ENCODE measurements around the gene TMIGD2.

TMIGD2 gene

GRCh38 chr19:4298810-4299550, 3.2 kb downstream of the TMIGD2 start:
- H3K9me2 ChIP-seq (replicated peaks; ENCODE audit: control insufficient read depth, low read length) = no peaks in the 10 kb centered on the region
- no peaks in the 10 kb centered on the region for H4K20me1 ChIP-seq (ENCODE audit: control insufficient read depth, insufficient read depth, low read depth, low read length)
- TF ChIP-seq, protein P1, sequence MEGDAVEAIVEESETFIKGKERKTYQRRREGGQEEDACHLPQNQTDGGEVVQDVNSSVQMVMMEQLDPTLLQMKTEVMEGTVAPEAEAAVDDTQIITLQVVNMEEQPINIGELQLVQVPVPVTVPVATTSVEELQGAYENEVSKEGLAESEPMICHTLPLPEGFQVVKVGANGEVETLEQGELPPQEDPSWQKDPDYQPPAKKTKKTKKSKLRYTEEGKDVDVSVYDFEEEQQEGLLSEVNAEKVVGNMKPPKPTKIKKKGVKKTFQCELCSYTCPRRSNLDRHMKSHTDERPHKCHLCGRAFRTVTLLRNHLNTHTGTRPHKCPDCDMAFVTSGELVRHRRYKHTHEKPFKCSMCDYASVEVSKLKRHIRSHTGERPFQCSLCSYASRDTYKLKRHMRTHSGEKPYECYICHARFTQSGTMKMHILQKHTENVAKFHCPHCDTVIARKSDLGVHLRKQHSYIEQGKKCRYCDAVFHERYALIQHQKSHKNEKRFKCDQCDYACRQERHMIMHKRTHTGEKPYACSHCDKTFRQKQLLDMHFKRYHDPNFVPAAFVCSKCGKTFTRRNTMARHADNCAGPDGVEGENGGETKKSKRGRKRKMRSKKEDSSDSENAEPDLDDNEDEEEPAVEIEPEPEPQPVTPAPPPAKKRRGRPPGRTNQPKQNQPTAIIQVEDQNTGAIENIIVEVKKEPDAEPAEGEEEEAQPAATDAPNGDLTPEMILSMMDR (IDR thresholded peaks at IDR 0.05; ENCODE audit: low read depth, low read length, poor library complexity, severe bottlenecking) = no peak
- TF ChIP-seq EZH2phosphoT487 (IDR thresholded peaks at IDR 0.05; ENCODE audit: borderline replicate concordance, low read length) = no peak
- no peak overlapping the region for H3K27ac ChIP-seq (ENCODE audit: low read depth, low read length)
- H3K4me2 ChIP-seq (ENCODE audit: low read length) = no peak overlapping the region
- H3K36me3 ChIP-seq (ENCODE audit: control insufficient read depth, low read length) = no peaks in the 10 kb centered on the region
- H3K4me1 ChIP-seq (ENCODE audit: control insufficient read depth, low read length) = peaks cover 4% of the 10 kb centered on the region; the same call in 1 of the 2 replicates
- H3K9me3 ChIP-seq (ENCODE audit: control insufficient read depth, insufficient read depth, low read length) = no peaks in the 10 kb centered on the region
- H3K27me3 ChIP-seq (ENCODE audit: control insufficient read depth, low read length) = no peaks in the 10 kb centered on the region
- H3F3A ChIP-seq (ENCODE audit: control insufficient read depth, insufficient read depth) = no peaks in the 10 kb centered on the region
- H3K79me2 ChIP-seq (ENCODE audit: control insufficient read depth, low read length) = no peaks in the 10 kb centered on the region
- no peak overlapping the region for H3K4me3 ChIP-seq (ENCODE audit: low read length)

DNA sequence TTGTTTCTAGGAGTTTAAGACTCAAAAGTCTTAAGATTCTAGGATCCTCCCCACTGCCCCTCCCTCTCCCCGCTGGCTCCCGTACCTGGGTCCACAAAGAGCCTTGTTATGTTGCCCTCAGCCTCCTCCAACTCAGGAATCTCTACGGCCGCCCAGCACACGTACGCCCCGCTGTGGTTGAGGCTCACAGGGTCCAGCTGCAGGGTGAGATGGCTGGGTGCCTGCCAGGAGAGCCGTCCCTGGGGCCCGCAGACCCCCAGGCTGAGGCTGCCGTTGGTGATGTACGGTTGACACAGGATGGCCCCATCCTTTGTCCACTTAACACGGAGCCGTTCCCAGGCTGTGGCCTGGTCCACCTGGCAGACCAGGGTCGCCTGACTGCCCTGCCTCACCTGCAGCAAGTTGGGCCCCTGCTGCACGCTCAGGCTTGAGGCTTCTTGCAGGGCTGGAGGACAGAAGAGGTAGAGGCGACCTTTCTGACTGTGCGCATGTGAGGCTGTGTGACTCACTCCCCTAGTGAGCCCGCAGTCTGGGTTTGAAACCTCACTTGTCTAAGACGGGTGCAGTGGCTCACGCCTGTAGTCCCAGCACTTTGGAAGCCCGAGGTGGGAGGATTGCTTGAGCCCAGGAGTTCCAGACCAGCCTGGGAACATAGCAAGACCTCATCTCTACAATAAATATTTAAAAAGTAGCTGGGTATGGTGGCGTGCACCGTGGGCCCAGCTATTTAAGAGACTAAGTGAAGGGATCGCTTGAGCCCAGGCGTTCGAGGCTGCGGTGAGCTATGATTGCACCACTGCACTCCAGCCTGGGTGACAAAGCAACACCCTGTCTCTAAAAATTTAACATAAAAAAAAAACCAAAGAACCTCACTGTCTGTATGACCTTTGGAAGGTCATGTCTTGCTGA, 4.0 kb downstream of the TMIGD2 start:
- Histone ChIP-seq H3K4me3 (ENCODE audit: low read length) (no peak overlapping the region), H3K36me3 (ENCODE audit: control insufficient read depth, low read length) (no peaks in the 10 kb centered on the region), H4K20me1 (ENCODE audit: control insufficient read depth, insufficient read depth, low read depth, low read length) (no peaks in the 10 kb centered on the region), H3K9me3 (ENCODE audit: control insufficient read depth, insufficient read depth, low read length) (no peaks in the 10 kb centered on the region), H3K4me1 (ENCODE audit: control insufficient read depth, low read length) (peaks cover 4% of the 10 kb centered on the region; the same call in 1 of the 2 replicates), H3K9me2 (replicated peaks; ENCODE audit: control insufficient read depth, low read length) (no peaks in the 10 kb centered on the region), H3K4me2 (ENCODE audit: low read length) (no peak overlapping the region), H3K27me3 (ENCODE audit: control insufficient read depth, low read length) (no peaks in the 10 kb centered on the region), H3K79me2 (ENCODE audit: control insufficient read depth, low read length) (no peaks in the 10 kb centered on the region), H3F3A (ENCODE audit: control insufficient read depth, insufficient read depth) (no peaks in the 10 kb centered on the region), H3K27ac (ENCODE audit: low read depth, low read length) (no peak overlapping the region)
- TF ChIP-seq, protein P1 (IDR thresholded peaks at IDR 0.05; ENCODE audit: low read depth, low read length, poor library complexity, severe bottlenecking) = no peak
- TF ChIP-seq EZH2phosphoT487 (IDR thresholded peaks at IDR 0.05; ENCODE audit: borderline replicate concordance, low read length) = no peak

GRCh38 chr19:4295972-4296771, 6.0 kb downstream of the TMIGD2 start:
- H3K9me2 ChIP-seq (replicated peaks; ENCODE audit: control insufficient read depth, low read length) = no peaks in the 10 kb centered on the region
- H3K36me3 ChIP-seq (ENCODE audit: control insufficient read depth, low read length) = no peaks in the 10 kb centered on the region
- no peak overlapping the region for H3K4me2 ChIP-seq (ENCODE audit: low read length)
- no peaks in the 10 kb centered on the region for H3K9me3 ChIP-seq (ENCODE audit: control insufficient read depth, insufficient read depth, low read length)
- TF ChIP-seq EZH2phosphoT487 (IDR thresholded peaks at IDR 0.05; ENCODE audit: borderline replicate concordance, low read length) = no peak
- TF ChIP-seq, protein P1 (IDR thresholded peaks at IDR 0.05; ENCODE audit: low read depth, low read length, poor library complexity, severe bottlenecking) = no peak
- no peaks in the 10 kb centered on the region for H4K20me1 ChIP-seq (ENCODE audit: control insufficient read depth, insufficient read depth, low read depth, low read length)
- H3K27me3 ChIP-seq (ENCODE audit: control insufficient read depth, low read length) = no peaks in the 10 kb centered on the region
- no peaks in the 10 kb centered on the region for H3K79me2 ChIP-seq (ENCODE audit: control insufficient read depth, low read length)
- no peaks in the 10 kb centered on the region for H3F3A ChIP-seq (ENCODE audit: control insufficient read depth, insufficient read depth)
- H3K27ac ChIP-seq (ENCODE audit: low read depth, low read length) = no peak overlapping the region
- H3K4me1 ChIP-seq (ENCODE audit: control insufficient read depth, low read length) = peaks cover 4% of the 10 kb centered on the region; the same call in 1 of the 2 replicates
- no peak overlapping the region for H3K4me3 ChIP-seq (ENCODE audit: low read length)
